Islet of Langerhans (tissue), 1 donor: Measurements from ENCODE around the gene NOS1.
A peak's percentile ranks its signal among the peaks of the same experiment; 100 is the strongest.
"Not testable (repeated sequence)": the region's sequence is repeated elsewhere in the genome, so short reads cannot be mapped to it uniquely, and the experiment has no call there.

Experiments
- FAIRE-seq: peaks from one replicate; lab custom pipeline; 2011; peaks lifted over from hg19 to GRCh38; lab: Jason Lieb, UNC

Gene NOS1

DNA sequence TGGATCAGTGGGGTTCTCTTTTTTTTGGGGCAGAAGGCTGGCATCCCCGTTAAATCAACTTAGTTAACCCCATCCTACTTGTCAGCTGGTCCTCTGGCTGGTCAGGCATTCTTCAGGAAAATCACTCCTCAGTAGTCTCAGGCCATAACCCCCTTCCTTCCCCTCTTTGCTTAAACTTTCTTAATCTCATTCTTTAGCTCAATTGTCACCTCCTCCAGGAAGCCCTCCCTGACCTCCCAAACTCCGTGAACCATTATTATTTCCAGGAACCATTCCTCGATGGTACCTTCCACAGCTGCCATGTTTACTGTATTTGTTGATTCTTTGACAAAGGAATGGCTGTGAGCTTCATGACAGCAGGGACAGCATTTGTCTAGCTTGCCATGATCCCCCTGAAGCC is 98.7 kb downstream of the NOS1 start:
- no peak for FAIRE-seq

DNA sequence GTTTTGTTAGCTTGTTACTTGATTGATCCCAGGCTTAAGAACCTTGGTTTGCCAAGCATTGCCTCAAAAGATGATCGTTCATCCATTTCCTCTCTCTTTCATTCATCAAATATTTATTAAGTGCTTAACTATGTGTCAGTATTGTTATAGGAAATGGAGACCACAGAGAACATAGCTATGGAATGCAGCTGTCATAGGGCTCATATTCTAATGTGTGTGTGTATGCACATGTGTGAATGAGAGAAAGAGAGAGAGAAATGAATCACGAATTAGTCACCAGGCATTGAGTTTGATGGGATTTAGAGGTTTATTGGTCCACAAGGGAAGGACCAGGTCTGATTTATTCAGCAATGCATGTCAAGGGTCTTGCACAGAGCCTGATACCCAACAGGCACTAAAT is 100.2 kb downstream of the NOS1 start:
- no peak for FAIRE-seq

GRCh38 chr12:117255386-117255785 is 106.0 kb downstream of the NOS1 start:
- FAIRE-seq = no peak

- FAIRE-seq = no peak
Measured at GRCh38 chr12:117243488-117243887, 117.9 kb downstream of the NOS1 start.

DNA sequence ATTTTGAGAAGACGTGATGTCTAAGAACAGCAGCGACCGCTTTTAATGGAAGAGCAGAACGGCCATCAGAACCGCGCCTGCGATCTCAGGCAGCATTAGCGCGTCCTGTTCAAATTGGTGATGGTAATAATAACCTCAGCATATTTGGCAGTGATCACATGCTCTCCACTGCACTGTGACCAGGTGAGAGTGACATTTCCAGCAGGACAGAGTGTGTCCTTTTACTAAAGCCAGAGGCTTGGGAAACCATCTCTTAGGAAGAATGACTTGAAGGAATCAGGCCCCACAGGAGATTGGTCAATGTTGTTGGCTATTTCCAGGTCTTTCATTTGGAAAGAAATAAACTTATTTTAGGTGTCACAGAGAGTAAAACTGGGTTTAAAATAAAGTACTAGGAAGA is 119.7 kb downstream of the NOS1 start:
- no peak for FAIRE-seq

- FAIRE-seq = no peak
Measured at GRCh38 chr12:117240081-117240755, 121.2 kb downstream of the NOS1 start.

- FAIRE-seq = no peak
Measured at GRCh38 chr12:117236456-117237001, 124.9 kb downstream of the NOS1 start.

DNA sequence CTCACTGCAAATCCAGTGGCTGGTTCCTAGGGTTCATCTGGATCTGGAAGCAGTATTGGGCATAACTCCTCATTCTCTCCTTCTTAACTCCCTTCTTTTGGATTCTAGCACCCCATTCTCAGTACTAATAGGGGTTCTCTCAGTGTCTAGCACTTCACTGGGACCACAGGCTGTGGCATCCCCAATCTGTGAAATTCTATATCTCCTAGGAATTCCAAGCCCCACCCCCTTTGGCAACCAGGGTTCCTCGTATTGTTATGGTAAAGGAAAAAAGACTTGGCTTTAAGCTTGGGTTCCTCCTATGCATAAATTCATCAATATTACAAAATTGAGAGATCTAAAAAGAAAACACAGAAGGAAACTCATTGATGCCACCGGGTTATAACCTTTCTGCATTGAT is 126.2 kb downstream of the NOS1 start:
- no peak for FAIRE-seq

DNA sequence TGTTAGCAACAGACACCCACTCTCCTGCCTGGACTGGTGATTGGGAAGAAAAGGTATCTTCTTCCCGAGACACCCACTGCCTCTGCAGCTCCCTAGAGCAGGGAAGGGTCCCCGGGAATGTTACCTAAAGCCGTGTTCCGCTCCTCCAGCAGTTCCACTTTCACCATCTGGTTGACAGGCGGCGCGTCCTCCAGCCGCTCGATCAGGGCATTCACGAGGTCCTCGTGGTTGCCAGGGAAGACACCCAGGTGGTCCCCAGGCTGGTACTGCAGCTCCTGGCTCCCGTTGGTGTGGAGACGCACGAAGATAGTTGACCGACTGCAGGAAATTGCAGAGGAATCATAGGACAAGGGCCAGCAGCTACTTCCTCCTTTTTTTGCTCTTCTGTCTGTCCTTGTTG is 127.0 kb downstream of the NOS1 start:
- no peak for FAIRE-seq

GRCh38 chr12:117231750-117232149 is 129.7 kb downstream of the NOS1 start:
- no peak for FAIRE-seq

DNA sequence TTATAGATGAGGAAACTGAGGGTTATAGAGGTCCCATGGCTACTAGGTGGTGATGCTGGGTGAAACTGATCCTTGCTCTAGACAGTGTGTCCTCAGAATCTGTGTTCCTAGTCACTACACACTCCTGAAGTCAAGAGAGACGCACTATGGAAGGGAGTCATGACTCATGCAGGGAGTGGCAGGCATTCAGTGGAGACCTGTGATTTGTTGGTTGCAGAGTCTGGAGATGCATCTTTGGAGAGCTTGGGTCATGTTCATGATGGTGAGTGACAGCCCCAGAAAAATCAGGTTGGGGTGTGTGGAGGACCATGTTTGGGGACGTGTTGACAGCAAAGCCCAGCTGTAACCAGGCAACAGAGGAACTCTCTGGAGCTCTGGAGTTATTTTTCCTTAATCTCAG is 133.2 kb downstream of the NOS1 start:
- FAIRE-seq = no peak

DNA sequence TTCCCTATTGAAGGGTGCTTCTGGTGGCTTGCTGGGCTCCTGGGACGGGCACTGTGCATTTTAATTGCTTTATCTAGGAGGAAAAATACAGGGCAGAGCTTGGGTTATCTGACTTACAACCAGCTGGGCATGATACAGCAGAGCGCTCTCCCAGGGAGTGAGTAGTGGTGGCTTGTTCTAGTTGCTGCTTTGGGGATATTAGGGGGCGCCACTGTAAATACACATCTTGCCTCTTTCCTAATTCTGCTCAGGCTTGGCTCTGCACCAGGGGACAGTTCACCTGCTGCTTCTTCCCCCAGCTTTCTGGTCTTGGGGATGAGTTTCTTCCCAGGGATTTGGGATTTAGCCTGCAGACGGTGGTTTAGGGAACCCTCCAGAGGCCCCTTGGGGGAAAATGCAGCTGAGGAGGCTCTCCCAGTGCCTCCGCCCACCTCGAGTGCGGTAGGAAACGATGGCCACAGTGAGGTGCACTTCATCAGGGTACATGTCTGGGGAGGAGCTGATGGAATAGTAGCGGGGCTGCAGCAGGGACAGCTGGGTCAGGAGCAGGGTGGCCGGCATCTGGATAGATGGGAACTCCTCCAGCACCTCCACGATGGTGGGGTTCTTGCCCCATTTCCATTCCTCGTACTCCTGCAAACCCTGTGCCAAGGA is 134.3 kb downstream of the NOS1 start:
- no peak for FAIRE-seq

- FAIRE-seq = no peak
Measured at GRCh38 chr12:117226505-117226904, 134.9 kb downstream of the NOS1 start.

DNA sequence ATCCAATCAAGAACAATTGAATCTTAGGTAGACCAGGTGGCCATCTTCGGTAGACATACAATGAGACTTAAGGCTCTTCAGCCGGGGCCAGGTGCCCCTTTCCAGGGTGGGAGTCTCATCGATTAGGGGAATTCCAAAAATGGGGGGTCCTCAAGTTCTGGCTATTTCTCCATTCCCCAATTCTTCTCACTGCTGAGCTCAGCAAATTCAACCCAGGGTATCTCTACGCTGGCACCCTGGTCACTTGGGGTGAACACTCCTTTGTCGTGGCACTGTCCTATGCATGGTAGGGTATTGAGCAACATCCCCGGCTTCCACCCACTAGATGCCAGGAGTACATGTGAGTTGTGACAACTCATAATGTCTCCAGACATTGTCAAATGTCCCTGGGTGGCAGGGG is 136.2 kb downstream of the NOS1 start:
- no peak for FAIRE-seq

- FAIRE-seq = not testable (repeated sequence)
Measured at GRCh38 chr12:117220947-117221346, 140.5 kb downstream of the NOS1 start.

DNA sequence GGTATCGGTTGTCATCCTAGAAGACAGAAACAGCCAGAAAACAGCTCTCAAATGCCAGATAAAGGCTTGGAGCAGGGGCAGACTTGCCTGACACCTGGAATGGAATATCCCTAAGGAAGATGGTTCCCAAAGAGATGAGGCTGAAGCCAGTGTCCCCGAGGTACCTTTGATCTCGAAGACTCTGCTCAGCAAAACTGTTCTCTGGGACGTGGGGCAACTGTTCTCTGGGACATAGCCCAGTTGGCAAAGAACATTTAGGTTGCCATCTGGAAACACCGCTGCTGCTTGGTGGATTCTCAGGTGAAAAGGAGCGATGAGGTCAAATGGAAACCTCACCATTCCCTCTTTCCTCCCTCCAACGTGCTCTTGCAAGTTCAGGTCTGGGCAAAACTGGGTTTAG is 143.3 kb downstream of the NOS1 start:
- FAIRE-seq = no peak

- FAIRE-seq = no peak
Measured at GRCh38 chr12:117216686-117217085, 144.7 kb downstream of the NOS1 start.

DNA sequence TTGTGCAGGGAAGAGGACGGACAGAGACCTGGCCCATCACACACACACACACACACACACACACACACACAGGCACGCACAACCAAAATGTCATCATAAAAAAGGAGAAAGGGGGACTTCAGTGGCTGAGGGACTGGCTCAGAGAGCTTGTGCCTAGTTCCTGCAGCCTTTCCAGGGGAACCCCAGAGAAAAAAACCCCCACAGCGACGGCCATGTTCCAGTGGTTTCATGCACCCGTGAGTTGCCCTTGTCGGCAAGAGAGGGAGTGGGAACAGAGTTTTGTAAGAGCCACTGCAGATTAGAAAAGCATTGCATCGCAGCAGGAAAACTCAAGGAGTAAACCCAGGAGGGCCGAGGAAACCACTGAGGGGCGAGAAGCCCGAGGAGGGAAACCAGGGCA is 146.6 kb downstream of the NOS1 start:
- no peak for FAIRE-seq

DNA sequence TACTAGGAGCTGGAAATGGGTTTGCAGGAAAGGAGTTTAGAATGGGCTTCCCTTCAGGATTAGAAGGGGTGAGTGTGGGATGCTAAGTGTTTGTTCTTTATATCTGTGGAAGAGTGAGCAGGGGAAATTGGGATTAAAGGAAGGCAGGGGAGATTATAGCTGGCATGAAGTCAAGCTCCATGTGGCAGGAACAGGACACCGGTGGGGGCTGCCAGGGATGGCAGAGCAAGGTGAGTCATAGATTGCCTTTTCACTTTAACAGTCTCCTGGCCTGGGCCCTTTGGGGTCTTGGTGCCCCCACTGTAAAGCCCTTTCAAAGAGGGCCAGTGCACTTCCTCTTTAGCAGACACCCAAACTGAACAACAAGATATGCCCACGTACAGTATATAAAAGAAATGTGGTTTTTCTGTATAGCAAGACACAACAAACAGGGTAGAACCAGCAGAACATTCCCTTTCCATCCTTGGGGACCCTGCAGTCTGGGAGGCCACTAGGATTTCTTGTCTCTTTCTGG is 148.1 kb downstream of the NOS1 start:
- no peak for FAIRE-seq

- FAIRE-seq = peak; percentile 97
Measured at GRCh38 chr12:117212563-117213190, 148.7 kb downstream of the NOS1 start.

DNA sequence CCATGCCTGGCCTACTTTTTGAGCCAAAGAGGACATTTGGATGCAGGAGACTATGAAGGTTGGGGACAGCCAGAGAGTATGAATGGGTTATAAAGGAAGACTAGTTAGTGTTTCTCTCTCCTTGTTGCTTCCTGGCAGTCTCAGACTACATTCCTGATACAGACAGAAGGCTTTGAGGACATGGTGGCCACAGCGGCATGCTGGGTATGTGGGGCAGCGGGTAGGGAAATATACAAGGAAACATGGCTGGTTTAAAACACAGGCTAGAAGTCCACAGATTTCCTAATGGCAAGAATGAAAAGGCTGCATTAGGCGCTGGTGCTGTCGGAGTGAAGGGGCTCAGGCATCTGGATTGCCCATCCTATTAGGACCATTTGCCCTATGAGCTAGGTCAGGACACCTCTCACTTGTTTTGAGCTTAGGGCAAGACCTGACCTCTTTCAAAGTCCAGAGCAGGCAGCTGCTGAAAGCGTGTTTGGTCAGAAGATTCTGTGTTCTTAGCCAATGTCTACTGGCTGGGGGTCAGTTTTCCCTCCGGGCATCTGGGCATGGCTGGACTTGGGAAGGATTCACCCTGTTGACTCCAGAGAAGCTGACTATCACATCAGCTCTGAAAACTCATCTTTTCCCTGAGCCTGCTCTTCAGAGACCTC is 151.0 kb downstream of the NOS1 start:
- no peak for FAIRE-seq

GRCh38 chr12:117209626-117210025 is 151.8 kb downstream of the NOS1 start:
- FAIRE-seq = no peak
